Stimulated activated CD8-positive, alpha-beta memory T cell treated with anti-CD3 and anti-CD28 coated beads, Interleukin-7, amount 100 ng/mL, for 24 hours (primary cell): ENCODE measurements around the gene FRMD4A.

Experiments used
- DNase-seq: peaks from one replicate; pipeline ENCODE4 v3.0.0-alpha.2; 2020; ENCODE audit warnings: low read depth

FRMD4A gene

DNA sequence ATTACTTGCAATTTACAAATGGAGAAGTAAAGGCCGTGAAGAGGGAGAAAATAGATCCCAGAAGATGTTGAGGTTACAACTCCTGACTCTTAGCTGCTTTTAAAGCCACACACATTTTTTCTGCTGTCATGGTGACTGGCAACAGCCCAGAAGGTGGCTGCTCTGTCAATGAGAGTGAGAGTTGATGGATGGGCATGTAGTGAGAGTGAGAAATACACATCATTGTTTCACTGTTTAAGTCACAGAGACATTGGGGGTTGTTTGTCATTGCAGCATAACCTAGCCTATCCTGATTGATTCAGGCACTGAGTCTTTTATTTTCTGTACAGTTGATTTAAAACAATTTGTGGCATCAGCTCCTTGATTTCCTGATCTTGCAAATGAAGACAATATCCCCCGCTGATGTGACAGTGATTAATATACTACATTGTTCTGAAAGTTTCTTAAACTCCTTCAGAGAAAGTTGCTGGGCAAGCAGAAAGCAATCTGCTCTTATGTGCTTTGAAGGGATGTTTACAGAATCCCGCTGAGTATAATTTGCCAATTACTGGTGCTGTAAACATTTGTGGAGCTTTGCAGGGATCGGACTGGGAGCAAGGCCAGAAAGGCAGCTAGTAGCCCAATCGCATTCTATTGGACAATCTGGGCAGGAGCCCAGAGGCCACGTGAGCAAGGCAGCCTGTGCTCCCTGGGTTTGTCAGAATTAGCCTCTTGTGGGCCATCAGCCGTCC, 514.4 kb downstream of the FRMD4A start:
- DNase-seq: no peak

- no peak for DNase-seq
Observed at GRCh38 chr10:13815756-13816155, 515.0 kb downstream of the FRMD4A start.

GRCh38 chr10:13813550-13813949, 517.2 kb downstream of the FRMD4A start:
- no peak for DNase-seq

- no peak for DNase-seq
Observed at GRCh38 chr10:13812804-13813203, 517.9 kb downstream of the FRMD4A start.

- no peak for DNase-seq
Observed at GRCh38 chr10:13810568-13810967, 520.2 kb downstream of the FRMD4A start.

- DNase-seq: no peak
Observed at GRCh38 chr10:13809427-13809826, 521.3 kb downstream of the FRMD4A start.

DNA sequence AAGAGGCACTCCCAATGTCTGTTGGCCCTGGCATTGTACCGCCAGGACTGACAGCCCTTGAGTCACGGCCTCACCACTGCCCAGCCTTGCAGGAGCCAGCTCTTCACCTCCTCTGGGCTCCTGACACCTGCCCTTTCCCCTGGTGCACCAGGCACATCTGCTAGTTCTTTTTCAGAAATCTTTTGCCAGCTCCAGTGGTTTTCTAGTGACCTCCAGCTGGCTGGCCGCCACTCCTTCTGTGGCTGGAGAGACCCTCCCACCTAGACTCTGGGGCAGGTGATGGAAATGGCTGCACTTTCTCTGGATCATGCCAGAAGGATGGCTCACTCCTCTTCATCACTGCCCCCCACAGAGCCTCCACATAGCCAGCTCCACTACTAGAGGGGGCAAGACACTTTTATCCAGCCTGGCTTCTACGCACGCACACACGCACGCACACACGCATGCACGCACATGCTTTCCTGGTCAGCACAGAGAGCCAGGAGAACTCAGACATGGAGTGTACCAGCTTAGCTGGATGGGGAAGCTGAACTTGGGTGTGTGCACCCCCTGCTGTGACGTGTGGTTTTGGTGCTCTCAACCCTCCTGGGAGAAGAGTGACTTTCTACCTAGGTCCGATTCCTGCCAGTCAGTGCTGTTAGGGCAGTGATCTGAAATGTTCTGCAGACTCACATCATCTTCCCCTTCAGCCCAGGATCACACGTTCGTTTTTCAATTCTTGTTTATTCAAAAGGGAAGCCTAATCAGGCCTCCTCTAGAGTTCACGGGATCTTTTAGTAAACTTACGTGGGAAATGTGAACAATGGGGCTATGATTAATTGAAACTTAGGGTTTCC, 522.0 kb downstream of the FRMD4A start:
- no peak for DNase-seq

- no peak for DNase-seq
Observed at GRCh38 chr10:13806419-13806818, 524.3 kb downstream of the FRMD4A start.

- DNase-seq: no peak
Observed at GRCh38 chr10:13803566-13804554, 526.9 kb downstream of the FRMD4A start.

- no peak for DNase-seq
Observed at GRCh38 chr10:13801907-13802288, 528.8 kb downstream of the FRMD4A start.

- DNase-seq: no peak
Observed at GRCh38 chr10:13801156-13801906, 529.4 kb downstream of the FRMD4A start.

- DNase-seq: no peak
Observed at GRCh38 chr10:13797164-13797563, 533.6 kb downstream of the FRMD4A start.

DNA sequence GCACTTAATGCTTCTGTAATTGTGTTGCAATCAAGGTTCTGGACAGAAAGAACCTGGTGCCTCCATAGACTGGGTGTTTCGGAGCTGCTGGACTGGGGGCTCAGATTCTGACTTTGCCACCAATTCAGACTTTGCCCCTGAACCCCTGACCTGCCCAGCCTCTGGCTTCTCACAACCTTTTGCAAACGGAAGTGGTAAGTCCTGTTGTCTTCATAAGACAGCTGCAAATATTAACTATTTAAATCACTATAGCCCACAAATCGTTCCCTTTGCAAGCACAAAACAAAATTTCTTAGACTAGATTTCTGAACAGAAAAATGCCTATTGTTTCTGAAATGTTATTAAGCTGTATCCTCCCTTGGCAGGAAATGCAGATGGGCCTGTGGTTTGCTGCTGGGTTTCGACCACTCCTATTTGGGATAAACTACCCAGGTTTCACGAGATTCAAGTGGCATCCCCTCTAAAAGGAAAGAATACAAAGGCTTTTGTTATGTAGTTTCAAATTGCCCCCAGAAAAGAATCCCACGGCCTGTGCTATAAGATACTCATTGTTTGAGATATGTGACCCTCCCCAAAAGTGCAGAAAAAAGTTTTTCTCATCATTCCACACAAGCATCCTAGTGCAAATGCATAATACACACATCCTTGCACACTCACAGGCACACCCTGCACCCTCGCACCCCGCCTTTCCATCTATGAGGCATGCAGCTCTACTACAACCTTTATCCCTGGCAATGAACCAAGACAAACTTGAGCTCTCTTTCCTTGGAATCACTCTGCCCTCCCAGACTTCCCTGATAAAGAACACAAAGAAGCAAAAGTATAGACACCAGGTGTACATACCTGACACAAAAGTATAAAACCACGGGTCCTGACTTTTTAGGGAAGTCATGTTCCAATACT, 534.8 kb downstream of the FRMD4A start:
- DNase-seq: no peak

DNA sequence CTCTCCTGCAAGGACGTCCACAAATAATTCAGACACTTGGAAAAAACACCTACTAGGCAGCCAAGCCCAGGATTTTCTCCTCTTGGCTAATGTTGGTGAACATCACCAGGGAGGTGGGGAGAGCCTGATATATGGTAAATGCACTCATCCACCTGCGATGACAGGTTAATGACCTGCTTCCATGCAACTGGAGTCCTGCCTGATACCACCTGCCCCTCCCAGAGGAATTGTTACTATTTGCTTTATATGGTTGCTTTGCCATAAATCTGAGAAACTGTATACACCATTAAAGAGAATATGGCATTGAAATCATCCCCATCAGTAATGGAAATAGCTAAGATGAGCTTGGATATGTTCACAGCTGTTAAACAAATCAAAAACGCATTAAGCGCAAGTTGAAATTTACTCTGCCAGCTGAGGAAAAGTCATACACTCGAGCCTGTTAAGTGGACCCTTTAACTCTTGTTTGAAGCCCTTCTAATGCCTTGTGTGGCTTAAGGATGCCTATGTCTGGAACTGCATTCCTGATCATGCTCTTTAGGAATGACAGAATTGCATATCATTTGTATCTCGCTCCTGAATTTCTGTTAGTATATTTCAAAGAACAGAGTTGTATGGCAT, 535.6 kb downstream of the FRMD4A start:
- DNase-seq: no peak

DNA sequence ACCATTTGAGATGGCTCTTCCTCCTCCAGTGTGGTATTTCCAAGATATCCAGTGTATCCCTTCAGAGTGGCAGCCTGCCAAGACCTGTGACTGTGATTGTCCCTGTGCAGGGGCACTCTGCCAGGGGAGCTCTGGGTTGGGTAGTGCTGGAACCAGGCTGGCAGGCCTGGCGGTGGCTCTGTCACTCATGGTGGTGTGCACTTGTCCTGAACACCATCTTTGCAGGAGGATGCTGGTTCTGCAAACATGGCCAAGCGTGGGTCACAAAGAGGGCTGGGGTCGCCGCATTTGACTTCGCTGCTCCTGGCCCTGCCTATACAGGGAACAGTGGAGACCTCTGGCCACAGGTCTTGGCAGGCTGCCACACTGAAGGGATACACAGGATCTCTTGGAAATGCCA, 538.7 kb downstream of the FRMD4A start:
- DNase-seq: no peak

- DNase-seq: no peak
Observed at GRCh38 chr10:13791483-13791882, 539.2 kb downstream of the FRMD4A start.

- no peak for DNase-seq
Observed at GRCh38 chr10:13790196-13790595, 540.5 kb downstream of the FRMD4A start.

GRCh38 chr10:13789448-13789829, 541.3 kb downstream of the FRMD4A start:
- DNase-seq: no peak

GRCh38 chr10:13788711-13789447, 541.8 kb downstream of the FRMD4A start:
- DNase-seq: no peak

DNA sequence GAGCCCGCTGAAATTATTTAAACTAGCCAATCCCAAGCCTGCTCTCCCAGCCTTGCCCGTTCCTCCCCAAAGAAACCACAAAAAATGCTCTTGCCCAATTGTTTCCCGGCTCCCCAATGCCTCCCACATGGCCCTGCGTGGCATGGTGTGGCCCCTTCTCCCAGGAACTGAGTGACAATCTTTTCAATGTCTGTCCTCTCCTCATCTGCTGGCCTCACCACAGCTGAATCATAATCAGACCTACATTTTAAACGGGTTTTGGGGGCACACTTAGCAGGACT, 542.5 kb downstream of the FRMD4A start:
- DNase-seq: no peak
